Type B pancreatic cell (in vitro differentiated cells): ENCODE results near the gene CYS1. TPM values are rescaled to one million over a fixed set of nuclear protein-coding genes. Genes with fewer than 3 reads are reported as not detected.

Experiments used
- DNase-seq: peaks from one replicate; pipeline ENCODE4 v3.0.0; 2021; ENCODE audit warnings: mixed read lengths; ENCODE audit not compliant: unreplicated experiment; ENCODE audit errors: extremely low spot score
- H3K27ac Mint-ChIP-seq: 2 replicates; pipeline ENCODE4 v1.8.0; 2021; ENCODE audit warnings: mild to moderate bottlenecking, mixed read lengths
- H3K27me3 Mint-ChIP-seq: 2 replicates; pipeline ENCODE4 v1.8.0; 2021; ENCODE audit warnings: mixed read lengths
- H3K36me3 Mint-ChIP-seq: 2 replicates; pipeline ENCODE4 v1.8.0; 2021; ENCODE audit warnings: mixed read lengths
- H3K4me1 Mint-ChIP-seq: one replicate; pipeline ENCODE4 v1.8.0; 2021; ENCODE audit warnings: mixed read lengths; ENCODE audit not compliant: unreplicated experiment
- H3K4me3 Mint-ChIP-seq: 2 replicates; pipeline ENCODE4 v1.8.0; 2021; ENCODE audit warnings: mild to moderate bottlenecking, mixed read lengths
- H3K9me3 Mint-ChIP-seq: 2 replicates; pipeline ENCODE4 v1.8.0; 2021; ENCODE audit warnings: mixed read lengths
- CTCF ChIP-seq: fragments of 200-600 bp; sonication (generic); conservative IDR thresholded peaks from 2 replicates; pipeline ENCODE4 v1.5.0; 2021; ENCODE audit warnings: antibody characterized with exemption, mild to moderate bottlenecking
- total RNA-seq: library from RNA; stranded (reverse); gene quantifications from 2 replicates; pipeline ENCODE4 v1.2.1, GENCODE V29; 2021; ENCODE audit warnings: low replicate concordance

CYS1 gene
- total RNA-seq, 1 donor from 2014 or later: 0.94 TPM

- peaks cover 17% of the 10 kb centered on the region for H3K4me1 Mint-ChIP-seq
- DNase-seq: no peak
- no peak overlapping the region for H3K27ac Mint-ChIP-seq
These were observed 4.1 kb upstream of the CYS1 start for GRCh38 chr2:10084223-10084865.

GRCh38 chr2:10083692-10084211 is 3.5 kb upstream of the CYS1 start:
- Mint-ChIP-seq H3K9me3 (no peaks in the 10 kb centered on the region), H3K4me3 (no peak overlapping the region), H3K4me1 (peaks cover 22% of the 10 kb centered on the region), H3K36me3 (no peaks in the 10 kb centered on the region), H3K27me3 (peaks cover 65% of the 10 kb centered on the region), H3K27ac (no peak overlapping the region)
- DNase-seq: no peak
- no peak for TF ChIP-seq CTCF

More at GRCh38 chr2:10084223-10084865, 4.1 kb upstream of the CYS1 start:
- Mint-ChIP-seq H3K9me3 (no peaks in the 10 kb centered on the region), H3K27me3 (peaks cover 59% of the 10 kb centered on the region), H3K4me3 (no peak overlapping the region), H3K36me3 (no peaks in the 10 kb centered on the region)
- no peak for TF ChIP-seq CTCF

GRCh38 chr2:10083046-10083445 is 2.8 kb upstream of the CYS1 start:
- TF ChIP-seq CTCF: no peak
- Mint-ChIP-seq H3K27me3 (peaks cover 72% of the 10 kb centered on the region), H3K4me3 (no peak overlapping the region), H3K27ac (no peak overlapping the region), H3K36me3 (no peaks in the 10 kb centered on the region), H3K9me3 (no peaks in the 10 kb centered on the region), H3K4me1 (peaks cover 25% of the 10 kb centered on the region)
- DNase-seq: no peak

- no peak for DNase-seq
- TF ChIP-seq CTCF: no peak
- Mint-ChIP-seq H3K36me3 (no peaks in the 10 kb centered on the region), H3K27ac (no peak overlapping the region), H3K4me1 (peaks cover 22% of the 10 kb centered on the region), H3K27me3 (peaks cover 85% of the 10 kb centered on the region), H3K4me3 (peak overlapping the region; percentile 76), H3K9me3 (no peaks in the 10 kb centered on the region)
These were observed 509 bp upstream of the CYS1 start for GRCh38 chr2:10080536-10081304.

- no peak for TF ChIP-seq CTCF
- no peak for DNase-seq
- H3K9me3 Mint-ChIP-seq: no peaks in the 10 kb centered on the region
- H3K27me3 Mint-ChIP-seq: peaks cover 84% of the 10 kb centered on the region
- no peaks in the 10 kb centered on the region for H3K36me3 Mint-ChIP-seq
- peak overlapping the region; percentile 84 for H3K4me3 Mint-ChIP-seq
- H3K27ac Mint-ChIP-seq: peak overlapping the region; percentile 46
- H3K4me1 Mint-ChIP-seq: peaks cover 18% of the 10 kb centered on the region
These were observed 843 bp downstream of the CYS1 start for GRCh38 chr2:10079266-10079869.
